Kidney epithelial cell (primary cell): ENCODE measurements around the gene SLC31A2. TPM values are rescaled to one million over a fixed set of nuclear protein-coding genes. Genes with fewer than 3 reads are reported as not detected.

Source experiments
- DNase-seq: peaks from one replicate; pipeline ENCODE4 v3.0.0-alpha.2; 2010; ENCODE audit warnings: low read depth
- H3K27me3 ChIP-seq: 2 replicates; pipeline ENCODE4 v1.6.0; 2011; ENCODE audit warnings: low read length; ENCODE audit not compliant: control insufficient read depth, insufficient read depth
- H3K36me3 ChIP-seq: 2 replicates; pipeline ENCODE4 v1.5.1; 2011; ENCODE audit warnings: low read length; ENCODE audit not compliant: control insufficient read depth, insufficient read depth
- H3K4me3 ChIP-seq: 2 replicates; pipeline ENCODE4 v1.5.1; 2011; ENCODE audit warnings: low read depth, mild to moderate bottlenecking, control low read depth, low read length
- CTCF ChIP-seq: IDR thresholded peaks from 2 replicates; pipeline ENCODE4 v1.5.1; 2011; ENCODE audit warnings: mild to moderate bottlenecking, moderate library complexity, low read length, control low read depth, inconsistent platforms; ENCODE audit not compliant: insufficient read depth, poor library complexity, severe bottlenecking
- total RNA-seq: library from RNA; depleted of rRNA; stranded (reverse); fragments of >200 nt; gene quantifications from 2 replicates; pipeline ENCODE4 v1.2.3, GENCODE V29; 2015

The SLC31A2 gene
- total RNA-seq, 1 donor from 2014 or later: 8.6 TPM

- Histone ChIP-seq H3K36me3 (no peaks in the 10 kb centered on the region), H3K27me3 (no peaks in the 10 kb centered on the region), H3K4me3 (peak overlapping the region; percentile 71)
- TF ChIP-seq CTCF: no peak
- DNase-seq: no peak
These were observed 1.2 kb downstream of the SLC31A2 start for GRCh38 chr9:113151696-113152630.

GRCh38 chr9:113152699-113153098, 1.9 kb downstream of the SLC31A2 start:
- no peak overlapping the region for H3K4me3 ChIP-seq
- H3K27me3 ChIP-seq: no peaks in the 10 kb centered on the region
- no peak for DNase-seq
- no peaks in the 10 kb centered on the region for H3K36me3 ChIP-seq
- TF ChIP-seq CTCF: no peak

- TF ChIP-seq CTCF: no peak
- DNase-seq: no peak
- H3K36me3 ChIP-seq: no peaks in the 10 kb centered on the region
- no peak overlapping the region for H3K4me3 ChIP-seq
- no peaks in the 10 kb centered on the region for H3K27me3 ChIP-seq
These were observed 2.8 kb downstream of the SLC31A2 start for GRCh38 chr9:113153599-113153998.

- H3K27me3 ChIP-seq: no peaks in the 10 kb centered on the region
- TF ChIP-seq CTCF: no peak
- peak; percentile 61 for DNase-seq
- H3K36me3 ChIP-seq: no peaks in the 10 kb centered on the region
- no peak overlapping the region for H3K4me3 ChIP-seq
These were observed 3.7 kb downstream of the SLC31A2 start for GRCh38 chr9:113154471-113154870.

GRCh38 chr9:113154946-113155345, 4.1 kb downstream of the SLC31A2 start:
- TF ChIP-seq CTCF: no peak
- no peak overlapping the region for H3K4me3 ChIP-seq
- H3K36me3 ChIP-seq: no peaks in the 10 kb centered on the region
- DNase-seq: no peak
- H3K27me3 ChIP-seq: no peaks in the 10 kb centered on the region
